ENCODE data around the gene TMC1.
"Not testable (repeated sequence)": the region's sequence is repeated elsewhere in the genome, so short reads cannot be mapped to it uniquely, and the experiment has no call there.

TMC1 gene

DNA sequence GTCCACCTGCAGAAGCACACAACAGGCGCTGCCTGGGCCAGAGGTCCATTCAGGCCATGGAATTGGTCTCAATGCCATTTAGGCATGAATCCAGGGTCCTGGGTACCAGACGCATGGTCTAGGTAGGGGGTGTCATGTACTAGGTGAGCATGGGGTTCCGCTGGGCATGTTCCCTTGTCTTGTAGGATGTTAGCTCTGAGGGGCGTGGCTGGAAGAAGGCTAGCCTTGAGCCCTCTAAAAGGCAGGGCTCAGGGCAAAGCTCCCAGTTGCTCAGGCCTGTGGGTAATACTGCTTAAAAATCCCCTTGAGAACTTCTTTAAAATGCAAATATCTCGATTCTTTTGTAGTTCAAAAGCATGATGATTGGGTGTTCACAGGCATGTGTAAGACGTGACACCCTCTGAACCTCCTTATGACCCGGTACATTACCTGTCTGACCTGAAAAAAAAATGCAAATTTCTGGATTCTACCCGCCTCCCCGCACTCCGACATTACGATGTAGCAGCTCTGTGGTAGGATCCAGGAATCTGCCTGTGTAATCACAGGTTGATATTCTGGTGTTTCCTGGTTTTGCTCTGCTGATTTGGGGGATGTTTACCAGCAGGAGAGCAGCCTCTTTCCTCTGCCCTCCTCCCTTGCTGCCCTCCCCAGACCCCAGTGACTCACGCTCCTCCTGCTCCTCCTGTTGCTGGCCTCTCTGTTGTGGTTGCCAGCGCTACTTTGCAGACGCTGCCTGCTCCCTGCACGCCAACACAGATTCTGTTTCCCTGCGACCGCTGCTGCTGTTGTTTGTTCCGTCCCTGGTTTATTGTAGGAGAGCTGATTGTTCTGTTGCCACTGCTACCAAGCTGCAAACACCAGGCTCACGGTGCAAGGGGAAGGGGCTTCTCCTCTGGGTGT lies 5.7 kb downstream of the TMC1 start:
- DNase-seq = peak; percentile 70 to 73

- no peak for DNase-seq
These were observed 6.4 kb downstream of the TMC1 start for GRCh38 chr9:72527801-72528195.

DNA sequence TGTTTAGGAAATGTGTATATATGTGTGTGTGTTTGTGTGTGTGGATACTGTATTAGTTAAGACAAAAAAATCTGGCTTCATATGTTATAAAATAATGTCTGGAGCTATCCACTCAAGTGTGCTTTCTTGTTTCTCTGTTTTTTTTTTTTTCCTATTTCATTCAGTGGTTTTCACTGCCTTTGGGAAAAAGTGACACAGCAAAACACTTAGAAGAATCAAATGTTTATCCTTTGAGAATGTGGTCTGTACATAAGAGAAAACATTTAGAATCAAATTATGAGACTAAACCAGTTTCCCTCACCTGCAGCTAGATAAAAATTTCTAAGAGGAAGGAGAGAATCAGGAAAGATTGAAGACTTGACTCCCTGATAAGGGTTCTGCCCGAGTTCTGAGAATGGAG lies 8.1 kb downstream of the TMC1 start:
- no peak for DNase-seq

DNA sequence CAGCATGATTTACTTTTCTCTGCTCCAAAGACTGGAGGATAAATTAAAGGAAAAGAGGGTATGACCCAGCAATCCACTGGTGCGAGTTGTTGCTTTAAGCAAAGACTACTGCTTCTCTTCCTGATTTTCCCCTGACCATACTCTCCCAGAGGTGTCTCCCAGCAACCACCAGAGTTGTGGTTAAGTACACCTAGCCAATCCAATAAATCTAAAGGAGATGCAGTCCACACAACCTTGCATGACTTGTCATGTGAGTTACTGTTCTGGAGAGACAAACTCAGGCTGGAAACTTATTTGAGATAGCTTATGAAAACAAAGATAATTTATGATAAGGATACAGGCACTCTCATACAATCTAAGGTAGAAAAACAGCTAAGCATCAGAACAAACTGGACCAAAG lies 11.9 kb downstream of the TMC1 start:
- DNase-seq = no peak

DNA sequence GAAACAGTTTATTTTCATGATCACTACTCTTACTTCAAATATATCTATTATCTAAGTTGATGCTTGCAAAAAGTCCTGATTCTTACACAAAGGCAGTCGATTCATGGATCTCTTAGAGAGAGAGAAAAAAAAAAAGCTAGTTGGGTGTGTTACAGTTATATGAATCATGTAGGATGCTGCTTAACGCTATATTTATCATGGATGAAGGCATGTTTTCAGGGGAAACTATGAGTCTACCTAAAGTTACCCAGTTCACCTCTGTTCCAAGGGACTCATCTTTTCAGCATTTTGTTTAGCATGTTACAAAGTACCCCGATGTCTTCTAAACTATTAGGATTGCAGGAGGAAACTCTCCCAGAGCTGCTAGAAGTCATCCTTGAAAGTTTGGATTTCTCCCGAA lies 13.5 kb downstream of the TMC1 start:
- no peak for DNase-seq

DNA sequence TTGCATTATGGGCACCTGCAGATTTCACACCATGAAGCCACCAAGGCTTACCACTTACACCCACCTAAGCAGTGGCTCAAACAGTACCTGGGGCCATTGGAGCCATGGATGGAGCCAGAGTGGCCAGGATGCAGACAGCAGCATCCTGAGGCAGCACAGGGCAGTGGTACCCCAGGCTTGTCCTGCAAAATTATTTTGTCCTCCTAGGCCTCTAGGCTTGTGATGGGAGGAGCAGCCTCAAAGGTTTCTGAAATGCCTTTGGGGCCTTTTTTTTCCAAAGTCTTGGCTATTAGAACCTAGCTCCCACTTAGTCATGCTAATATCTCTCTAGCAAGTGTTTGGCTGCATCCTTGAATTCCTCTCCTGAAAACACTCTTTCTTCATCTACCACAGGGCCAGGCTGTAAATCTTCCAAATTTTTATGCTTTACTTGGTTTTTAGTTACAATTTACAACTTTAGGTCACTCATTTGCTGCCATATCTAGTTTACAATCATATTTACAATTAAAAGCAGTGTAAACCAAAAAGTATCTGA lies 15.7 kb downstream of the TMC1 start:
- DNase-seq = no peak

DNA sequence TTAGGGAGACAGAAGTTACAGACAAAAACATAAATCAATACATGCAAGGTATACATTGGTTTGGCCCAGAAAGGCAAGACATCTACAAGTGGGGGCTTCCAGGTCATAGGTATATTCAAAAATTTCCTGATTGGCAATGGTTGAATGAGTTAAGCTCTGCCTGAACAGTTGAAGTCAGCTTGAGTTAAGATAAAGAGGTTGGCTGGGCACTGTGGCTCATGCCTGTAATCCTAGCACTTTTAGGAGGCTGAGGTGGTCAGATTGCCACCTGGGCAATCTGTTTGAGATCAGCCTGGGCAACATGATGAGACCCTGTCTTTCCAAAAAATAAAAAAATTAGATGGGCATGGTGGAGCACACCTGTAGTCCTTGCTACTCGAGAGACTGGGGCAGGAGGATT lies 16.3 kb downstream of the TMC1 start:
- DNase-seq = no peak

DNA sequence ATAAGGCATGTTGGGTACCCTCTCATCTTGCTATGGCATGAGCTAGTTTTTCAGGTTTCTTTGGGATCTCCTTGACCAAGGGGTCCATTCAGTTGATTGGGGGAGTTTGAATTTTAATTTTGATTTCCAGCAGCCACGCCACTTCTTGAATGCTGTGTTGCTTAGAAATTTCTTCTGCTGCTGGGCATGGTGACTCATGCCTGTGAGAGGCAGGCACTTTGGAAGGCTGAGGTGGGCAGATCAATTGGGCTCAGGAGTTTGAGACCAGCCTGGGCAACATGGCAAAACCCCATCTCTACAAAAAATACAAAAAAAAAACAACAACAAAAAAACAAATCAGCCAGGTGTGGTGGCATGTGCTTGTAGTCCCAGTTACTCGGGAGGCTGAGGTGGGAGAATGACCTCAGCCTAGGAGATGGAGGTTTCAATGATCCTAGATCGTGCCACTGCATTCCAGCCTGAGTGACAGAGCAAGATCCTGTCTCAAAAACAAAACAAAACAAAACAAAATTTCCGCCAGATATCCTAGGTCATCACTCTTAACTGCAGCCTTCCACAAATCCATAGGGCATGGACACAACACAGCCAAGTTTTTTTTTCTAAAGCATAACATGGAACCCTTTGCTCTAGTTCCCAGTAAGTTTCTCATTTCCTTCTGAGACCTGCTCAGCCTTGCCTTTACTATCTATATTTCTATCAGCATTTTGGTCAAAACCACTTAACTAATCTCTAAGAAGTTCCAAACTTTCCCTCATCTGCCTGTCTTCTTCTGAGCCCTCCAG lies 17.7 kb downstream of the TMC1 start:
- no peak for DNase-seq

- DNase-seq = no peak
These were observed 18.5 kb downstream of the TMC1 start for GRCh38 chr9:72539824-72540347.

GRCh38 chr9:72540348-72540873 lies 19.0 kb downstream of the TMC1 start:
- DNase-seq = no peak

GRCh38 chr9:72542537-72542833 lies 21.1 kb downstream of the TMC1 start:
- DNase-seq = not testable (repeated sequence)

- DNase-seq = no peak
These were observed 21.5 kb downstream of the TMC1 start for GRCh38 chr9:72542917-72543316.

DNA sequence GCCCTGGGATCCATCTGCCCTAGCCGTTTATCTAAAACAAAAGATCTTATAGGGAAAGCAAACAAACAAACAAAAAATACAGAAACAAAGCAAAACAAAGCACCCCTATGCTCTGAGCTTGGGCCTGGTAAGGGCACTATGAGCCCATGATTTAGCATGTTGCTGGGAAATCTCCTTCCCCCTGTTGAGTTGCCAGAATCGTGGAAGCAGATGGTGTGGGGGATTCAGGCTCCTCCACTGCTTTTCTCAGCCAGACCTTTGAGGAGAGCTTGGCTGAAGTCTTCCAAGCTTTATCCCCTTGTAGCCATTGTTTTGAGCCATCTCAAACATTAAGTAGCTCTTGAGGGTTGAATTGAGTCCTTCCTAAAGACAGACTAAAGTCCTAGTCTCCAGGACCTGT lies 29.9 kb downstream of the TMC1 start:
- DNase-seq = no peak

- no peak for DNase-seq
These were observed 30.9 kb downstream of the TMC1 start for GRCh38 chr9:72552356-72552755.

- DNase-seq = no peak
These were observed 32.8 kb downstream of the TMC1 start for GRCh38 chr9:72554221-72554641.

DNA sequence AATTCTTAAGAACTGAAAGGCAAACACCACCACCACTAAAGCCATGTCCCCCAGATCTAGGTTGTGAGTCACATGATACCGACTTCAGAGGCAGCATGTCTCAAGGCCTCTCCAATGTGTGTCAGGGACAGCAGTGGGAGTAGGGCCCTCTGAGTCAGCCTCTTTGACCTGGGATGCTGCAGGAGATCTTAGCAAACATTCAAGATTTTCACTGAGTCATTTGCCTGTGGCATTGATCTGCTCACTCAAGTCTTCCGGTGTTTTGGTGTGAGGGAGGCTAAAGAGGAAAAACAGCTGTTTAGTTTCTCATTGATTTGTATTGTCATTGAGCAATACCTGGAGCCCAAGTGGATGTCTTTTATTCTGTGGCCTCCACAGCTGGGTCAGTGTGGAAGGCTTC lies 36.1 kb downstream of the TMC1 start:
- peak; percentile 44 to 56 for DNase-seq

DNA sequence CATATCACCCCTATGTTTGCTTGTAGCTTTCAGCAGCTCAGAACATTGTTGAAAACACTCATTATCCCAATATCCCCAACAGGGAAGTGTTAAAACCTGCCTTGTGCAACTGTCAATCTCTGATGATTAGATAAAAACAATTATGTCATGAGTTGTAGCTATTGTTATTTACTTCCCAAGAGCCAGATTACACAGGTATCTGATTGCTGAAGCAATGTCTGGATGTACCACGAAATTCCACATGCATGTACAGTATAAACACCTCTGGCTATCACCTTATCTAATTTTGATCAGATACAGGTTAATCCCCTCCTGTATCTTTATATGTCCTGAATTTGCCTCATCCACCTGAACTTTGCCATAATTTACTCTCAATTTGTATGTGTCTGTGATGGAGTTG lies 38.7 kb downstream of the TMC1 start:
- DNase-seq = no peak

- no peak for DNase-seq
These were observed 42.4 kb downstream of the TMC1 start for GRCh38 chr9:72563806-72564205.

- DNase-seq = no peak
These were observed 43.3 kb downstream of the TMC1 start for GRCh38 chr9:72564479-72565281.

DNA sequence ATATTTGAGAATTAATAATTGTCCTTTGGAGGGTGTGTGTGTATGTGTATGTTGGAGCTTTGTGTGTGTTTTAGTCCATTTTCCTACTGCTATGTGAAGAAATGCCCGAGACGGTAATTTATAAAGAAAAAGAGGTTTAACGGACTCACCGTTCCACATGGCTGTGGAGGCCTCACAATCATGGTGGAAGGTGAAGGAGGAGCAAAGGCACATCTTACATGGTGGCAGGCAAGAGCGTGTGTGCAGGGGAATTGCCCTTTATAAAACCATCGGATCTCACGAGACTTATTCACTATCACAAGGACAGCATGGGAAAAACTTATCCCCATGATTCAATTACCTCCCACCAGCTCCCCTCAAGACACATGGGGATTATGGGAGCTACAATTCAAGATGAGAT lies 44.1 kb downstream of the TMC1 start:
- DNase-seq = no peak

DNA sequence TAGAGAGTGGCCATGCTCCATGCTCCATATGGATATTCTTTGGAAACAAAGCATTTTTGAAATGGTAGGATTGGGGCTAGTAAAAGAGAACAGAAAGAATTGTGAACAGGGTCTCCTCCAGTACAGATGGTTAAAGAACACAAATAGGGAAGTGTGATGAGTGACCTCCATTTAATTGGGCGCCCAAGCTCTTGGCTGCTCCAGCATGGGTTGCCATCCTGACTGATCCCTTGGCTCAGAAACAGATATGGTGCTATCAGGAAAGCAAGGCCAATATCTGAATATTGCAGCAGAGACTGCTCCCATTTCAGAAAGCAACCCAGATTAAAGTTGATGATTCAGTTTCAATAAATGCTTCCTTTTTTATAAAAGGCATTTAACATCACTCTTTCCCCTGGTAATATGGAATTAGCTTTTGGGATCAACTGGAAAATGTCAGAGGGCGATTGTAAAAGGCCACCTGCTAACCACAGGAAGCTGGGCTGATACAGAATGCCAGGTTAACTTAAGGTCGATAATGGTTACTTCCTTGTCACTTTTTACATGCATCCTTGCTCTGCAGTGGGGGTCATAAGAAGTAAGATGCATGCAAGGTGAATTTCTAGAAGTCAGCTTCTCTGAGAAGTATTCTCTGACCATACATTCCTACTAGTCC lies 52.9 kb downstream of the TMC1 start:
- DNase-seq = no peak

GRCh38 chr9:72575666-72576065 lies 54.3 kb downstream of the TMC1 start:
- DNase-seq = no peak

Data from activated CD4-positive, alpha-beta T cell treated with anti-CD3 and anti-CD28 coated beads, Interleukin-2, amount 50 U/mL, for 4 hours (primary cell).